ENCODE results near the gene CZIB.

DNA sequence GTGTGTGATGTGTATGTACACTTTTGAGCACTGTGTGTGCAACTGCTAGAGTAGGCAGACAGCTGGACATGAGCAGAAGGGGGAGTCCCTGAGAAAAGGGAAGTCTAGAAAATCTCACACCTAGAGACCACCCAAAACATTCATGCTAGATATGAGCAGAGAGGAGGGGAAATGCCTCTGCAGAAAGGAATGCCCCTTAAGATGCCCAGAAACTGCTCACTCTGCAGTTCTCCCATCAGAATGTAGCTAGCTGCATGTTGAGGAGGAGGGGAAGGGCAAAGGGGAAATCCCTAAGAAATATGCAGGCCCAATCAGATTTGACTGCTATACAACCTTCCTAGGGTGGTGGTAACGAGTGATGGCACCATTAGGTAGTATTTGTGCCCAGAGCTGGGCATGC, 49.7 kb upstream of the CZIB start:
- TF ChIP-seq POLR2A (IDR thresholded peaks at IDR 0.05; ENCODE audit: low read depth, low read length) (no peak), POLR2AphosphoS5 (IDR thresholded peaks at IDR 0.05; ENCODE audit: low read depth, low read length) (no peak)

Data from GM12892 (cell line).